Liver (tissue), 9 donors: Measurements from ENCODE around the gene MFSD6. TPM values are rescaled to one million over a fixed set of nuclear protein-coding genes. Genes with fewer than 3 reads are reported as not detected.

ENCODE experiments used
- DNase-seq: peaks from one replicate; pipeline ENCODE4 v3.0.0-alpha.2; 2017; ENCODE audit warnings: low spot score
- H3K27ac ChIP-seq, 2 donors: one replicate each; pipeline ENCODE4 v1.7.0; 2013; ENCODE audit warnings: inconsistent platforms in 2 of 2, low read length in 2 of 2, control low read depth in 1 of 2, low read depth in 1 of 2, mild to moderate bottlenecking in 1 of 2
- H3K27me3 ChIP-seq, 4 donors: one replicate each; pipeline versions ENCODE4 v1.6.1 to v1.7.0; 2013; ENCODE audit warnings: low read length in 3 of 4, inconsistent platforms in 1 of 4, mild to moderate bottlenecking in 1 of 4, moderate library complexity in 1 of 4; ENCODE audit not compliant: control insufficient read depth in 4 of 4, insufficient read depth in 4 of 4
- H3K36me3 ChIP-seq, 4 donors: one replicate each; pipeline versions ENCODE4 v1.6.1 to v1.7.0; 2013; ENCODE audit warnings: low read length in 3 of 4, mild to moderate bottlenecking in 3 of 4, low read depth in 1 of 4, moderate library complexity in 1 of 4; ENCODE audit not compliant: control insufficient read depth in 4 of 4, insufficient read depth in 3 of 4
- H3K4me1 ChIP-seq, 4 donors: one replicate each; pipeline versions ENCODE4 v1.6.1 to v1.7.0; 2013; ENCODE audit warnings: low read length in 3 of 4, mild to moderate bottlenecking in 3 of 4, moderate library complexity in 1 of 4; ENCODE audit not compliant: control insufficient read depth in 4 of 4, insufficient read depth in 4 of 4
- H3K4me3 ChIP-seq, 3 donors: one replicate each; pipeline versions ENCODE4 v1.6.1 to v1.7.0; 2013; ENCODE audit warnings: low read length in 3 of 3, control low read depth in 1 of 3, low read depth in 1 of 3, mild to moderate bottlenecking in 1 of 3
- H3K9ac ChIP-seq, 2 donors: one replicate each; pipeline ENCODE4 v1.7.0; 2013; ENCODE audit warnings: low read length in 2 of 2, mild to moderate bottlenecking in 2 of 2, moderate library complexity in 2 of 2, control low read depth in 1 of 2, low read depth in 1 of 2
- H3K9me3 ChIP-seq, 4 donors: one replicate each; pipeline versions ENCODE4 v1.6.1 to v1.7.0; 2013; ENCODE audit warnings: low read length in 3 of 4; ENCODE audit not compliant: control insufficient read depth in 4 of 4
- EGR1 ChIP-seq, 2 donors: IDR thresholded peaks; 2 replicates each; pipeline ENCODE4 v1.6.1; 2016 to 2018; ENCODE audit warnings: antibody characterized with exemption in 2 of 2, low read depth in 2 of 2
- FOXA1 ChIP-seq: IDR thresholded peaks from 2 replicates; pipeline ENCODE4 v1.6.1; 2016; ENCODE audit warnings: antibody characterized with exemption
- FOXA2 ChIP-seq: IDR thresholded peaks from 2 replicates; pipeline ENCODE4 v1.6.1; 2016; ENCODE audit warnings: antibody characterized with exemption
- GABPA ChIP-seq, 2 donors: IDR thresholded peaks in 1 of 2; conservative IDR thresholded peaks in 1 of 2; 2 replicates each; pipeline ENCODE4 v1.6.1; 2016; ENCODE audit warnings: antibody characterized with exemption in 2 of 2, mild to moderate bottlenecking in 1 of 2, moderate library complexity in 1 of 2
- HNF4A ChIP-seq, 2 donors: conservative IDR thresholded peaks; 2 replicates each; pipeline ENCODE4 v1.6.1; 2016; ENCODE audit warnings: antibody characterized with exemption in 2 of 2, mild to moderate bottlenecking in 2 of 2
- HNF4G ChIP-seq: IDR thresholded peaks from 2 replicates; pipeline ENCODE4 v1.6.1; 2016; ENCODE audit warnings: antibody characterized with exemption
- JUND ChIP-seq, 2 donors: IDR thresholded peaks; 2 replicates each; pipeline ENCODE4 v1.6.1; 2016; ENCODE audit warnings: antibody characterized with exemption in 2 of 2
- NR2F2 ChIP-seq: IDR thresholded peaks from 2 replicates; pipeline ENCODE4 v1.6.1; 2016; ENCODE audit warnings: antibody characterized with exemption
- RAD21 ChIP-seq, 2 donors: IDR thresholded peaks; 2 replicates each; pipeline ENCODE4 v1.6.1; 2016; ENCODE audit warnings: antibody characterized with exemption in 2 of 2, mild to moderate bottlenecking in 2 of 2
- RXRA ChIP-seq, 2 donors: IDR thresholded peaks; 2 replicates each; pipeline ENCODE4 v1.6.1; 2017 to 2018; ENCODE audit warnings: antibody characterized with exemption in 2 of 2, mild to moderate bottlenecking in 1 of 2
- SP1 ChIP-seq: IDR thresholded peaks from 2 replicates; pipeline ENCODE4 v1.6.1; 2018; ENCODE audit warnings: antibody characterized with exemption, mild to moderate bottlenecking
- TAF1 ChIP-seq: conservative IDR thresholded peaks from 2 replicates; pipeline ENCODE4 v1.6.1; 2016; ENCODE audit warnings: antibody characterized with exemption, mild to moderate bottlenecking
- YY1 ChIP-seq: IDR thresholded peaks from 2 replicates; pipeline ENCODE4 v1.6.1; 2016; ENCODE audit warnings: antibody characterized with exemption, mild to moderate bottlenecking
- WGBS: extraction: QIAGEN DNeasy Blood & Tissue Kit; methylation state at CpG from one replicate; pipeline ENCODE4 v1.1.7; 2013; 5-methylcytosine and 5-hydroxymethylcytosine counted together
- polyA plus RNA-seq, 2 donors: library from polyadenylated mRNA; stranded (reverse) in 1 of 2; unstranded in 1 of 2; fragments of 200-250 nt in 1 of 2; fragments of >200 nt in 1 of 2; fragmentation: Nextera tagmentation in 1 of 2; extraction: Ambion mirVana in 1 of 2; gene quantifications; one replicate each; pipeline versions ENCODE4 v1.2.1 to v1.2.3, GENCODE V29; 2013 to 2015
- total RNA-seq, 2 donors: library from RNA; depleted of rRNA; stranded (reverse); fragments of >200 nt; gene quantifications; one replicate each; pipeline ENCODE4 v1.2.3, GENCODE V29; 2014
- TF ChIP-seq, protein P1 (sequence below): fragments of 150-350 bp; IDR thresholded peaks from 2 replicates; pipeline ENCODE4 v1.5.1; 2017; ENCODE audit warnings: improper control_type of control experiment, low read depth, low read length; ENCODE audit not compliant: missing input control
- TF ChIP-seq, protein P2 (sequence below): IDR thresholded peaks from 2 replicates; pipeline ENCODE4 v1.6.1; 2016; ENCODE audit warnings: antibody characterized with exemption
- TF ChIP-seq, protein P3 (sequence below): IDR thresholded peaks from 2 replicates; pipeline ENCODE4 v1.6.1; 2016; ENCODE audit warnings: antibody characterized with exemption
- TF ChIP-seq, protein P4 (sequence below): IDR thresholded peaks from 2 replicates; pipeline ENCODE4 v1.6.1; 2016; ENCODE audit warnings: antibody characterized with exemption
- TF ChIP-seq, protein P5 (sequence below): IDR thresholded peaks from 2 replicates; pipeline ENCODE4 v1.6.1; 2016; ENCODE audit warnings: antibody characterized with exemption, mild to moderate bottlenecking
- donor health status: healthy.
- donor health status: healthy.
- donor health status: healthy.
- donor health status: healthy.
- donor health status: healthy.

Gene MFSD6
- total and polyA plus RNA-seq, 4 donors, result 0.83 to 9.5 (median 2.4) TPM

DNA sequence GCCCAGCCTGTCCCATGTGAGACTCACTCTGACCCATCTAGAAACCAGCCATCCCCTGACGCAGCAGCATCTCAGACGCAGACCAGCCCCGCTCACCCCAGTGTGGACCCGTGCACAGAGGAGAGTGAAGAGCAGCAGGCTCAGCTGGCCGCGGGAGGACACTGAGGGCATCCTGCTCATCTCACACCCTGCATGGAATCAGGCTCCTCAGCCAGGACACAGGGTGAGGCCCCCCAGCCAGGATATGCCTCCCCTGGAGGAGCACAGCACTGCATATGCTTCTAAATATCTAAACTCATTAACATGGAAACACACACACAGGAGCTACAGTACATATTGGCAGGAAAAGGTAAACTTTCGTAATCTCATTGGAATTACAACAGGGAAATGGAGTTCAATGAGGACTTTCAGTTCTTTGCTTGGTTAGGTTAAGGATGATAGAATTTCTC lies 91.9 kb downstream of the MFSD6 start:
- DNase-seq, result peak; percentile 39
- Histone ChIP-seq H3K4me3 (peak overlapping the region in 2 of 3 donors; percentile 10 to 34), H3K9me3 (no peaks in the 10 kb centered on the region), H3K27me3 (no peaks in the 10 kb centered on the region), H3K9ac (no peak overlapping the region), H3K27ac (peak overlapping the region; percentile 30 to 32), H3K36me3 (no peaks in the 10 kb centered on the region), H3K4me1 (peaks cover 3 to 7% (median 4%) of the 10 kb centered on the region in 4 donors)
- WGBS, result 58% methylated on average over 7 of the region's 7 CpGs
- TF ChIP-seq, protein P1, sequence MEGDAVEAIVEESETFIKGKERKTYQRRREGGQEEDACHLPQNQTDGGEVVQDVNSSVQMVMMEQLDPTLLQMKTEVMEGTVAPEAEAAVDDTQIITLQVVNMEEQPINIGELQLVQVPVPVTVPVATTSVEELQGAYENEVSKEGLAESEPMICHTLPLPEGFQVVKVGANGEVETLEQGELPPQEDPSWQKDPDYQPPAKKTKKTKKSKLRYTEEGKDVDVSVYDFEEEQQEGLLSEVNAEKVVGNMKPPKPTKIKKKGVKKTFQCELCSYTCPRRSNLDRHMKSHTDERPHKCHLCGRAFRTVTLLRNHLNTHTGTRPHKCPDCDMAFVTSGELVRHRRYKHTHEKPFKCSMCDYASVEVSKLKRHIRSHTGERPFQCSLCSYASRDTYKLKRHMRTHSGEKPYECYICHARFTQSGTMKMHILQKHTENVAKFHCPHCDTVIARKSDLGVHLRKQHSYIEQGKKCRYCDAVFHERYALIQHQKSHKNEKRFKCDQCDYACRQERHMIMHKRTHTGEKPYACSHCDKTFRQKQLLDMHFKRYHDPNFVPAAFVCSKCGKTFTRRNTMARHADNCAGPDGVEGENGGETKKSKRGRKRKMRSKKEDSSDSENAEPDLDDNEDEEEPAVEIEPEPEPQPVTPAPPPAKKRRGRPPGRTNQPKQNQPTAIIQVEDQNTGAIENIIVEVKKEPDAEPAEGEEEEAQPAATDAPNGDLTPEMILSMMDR, result peak; percentile 13
- TF ChIP-seq HNF4G (no peak), RAD21 (IDR thresholded peaks at IDR 0.05) (peak; percentile 42 to 61), EGR1 (IDR thresholded peaks at IDR 0.05; ENCODE audit: low read depth in 2 of 2) (no peak), JUND (IDR thresholded peaks at IDR 0.05) (peak in 1 of 2 donors; percentile 60), NR2F2 (no peak), TAF1 (no peak), HNF4A (conservative IDR thresholded peaks at IDR 0.05) (peak; percentile 50 to 58), GABPA (IDR thresholded peaks at IDR 0.05 in 1 of 2, conservative IDR thresholded peaks at IDR 0.05 in 1 of 2) (peak in 1 of 2 donors; percentile 25), RXRA (IDR thresholded peaks at IDR 0.05) (peak; percentile 78 to 82), YY1 (peak; percentile 91), FOXA1 (peak; percentile 42), FOXA2 (peak; percentile 55), SP1 (peak; percentile 74)
- TF ChIP-seq, protein P2, sequence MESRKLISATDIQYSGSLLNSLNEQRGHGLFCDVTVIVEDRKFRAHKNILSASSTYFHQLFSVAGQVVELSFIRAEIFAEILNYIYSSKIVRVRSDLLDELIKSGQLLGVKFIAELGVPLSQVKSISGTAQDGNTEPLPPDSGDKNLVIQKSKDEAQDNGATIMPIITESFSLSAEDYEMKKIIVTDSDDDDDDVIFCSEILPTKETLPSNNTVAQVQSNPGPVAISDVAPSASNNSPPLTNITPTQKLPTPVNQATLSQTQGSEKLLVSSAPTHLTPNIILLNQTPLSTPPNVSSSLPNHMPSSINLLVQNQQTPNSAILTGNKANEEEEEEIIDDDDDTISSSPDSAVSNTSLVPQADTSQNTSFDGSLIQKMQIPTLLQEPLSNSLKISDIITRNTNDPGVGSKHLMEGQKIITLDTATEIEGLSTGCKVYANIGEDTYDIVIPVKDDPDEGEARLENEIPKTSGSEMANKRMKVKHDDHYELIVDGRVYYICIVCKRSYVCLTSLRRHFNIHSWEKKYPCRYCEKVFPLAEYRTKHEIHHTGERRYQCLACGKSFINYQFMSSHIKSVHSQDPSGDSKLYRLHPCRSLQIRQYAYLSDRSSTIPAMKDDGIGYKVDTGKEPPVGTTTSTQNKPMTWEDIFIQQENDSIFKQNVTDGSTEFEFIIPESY, result no peak
- TF ChIP-seq, protein P3, sequence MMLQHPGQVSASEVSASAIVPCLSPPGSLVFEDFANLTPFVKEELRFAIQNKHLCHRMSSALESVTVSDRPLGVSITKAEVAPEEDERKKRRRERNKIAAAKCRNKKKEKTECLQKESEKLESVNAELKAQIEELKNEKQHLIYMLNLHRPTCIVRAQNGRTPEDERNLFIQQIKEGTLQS, result no peak
- TF ChIP-seq, protein P4, sequence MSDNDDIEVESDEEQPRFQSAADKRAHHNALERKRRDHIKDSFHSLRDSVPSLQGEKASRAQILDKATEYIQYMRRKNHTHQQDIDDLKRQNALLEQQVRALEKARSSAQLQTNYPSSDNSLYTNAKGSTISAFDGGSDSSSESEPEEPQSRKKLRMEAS, result peak; percentile 36
- TF ChIP-seq, protein P5, sequence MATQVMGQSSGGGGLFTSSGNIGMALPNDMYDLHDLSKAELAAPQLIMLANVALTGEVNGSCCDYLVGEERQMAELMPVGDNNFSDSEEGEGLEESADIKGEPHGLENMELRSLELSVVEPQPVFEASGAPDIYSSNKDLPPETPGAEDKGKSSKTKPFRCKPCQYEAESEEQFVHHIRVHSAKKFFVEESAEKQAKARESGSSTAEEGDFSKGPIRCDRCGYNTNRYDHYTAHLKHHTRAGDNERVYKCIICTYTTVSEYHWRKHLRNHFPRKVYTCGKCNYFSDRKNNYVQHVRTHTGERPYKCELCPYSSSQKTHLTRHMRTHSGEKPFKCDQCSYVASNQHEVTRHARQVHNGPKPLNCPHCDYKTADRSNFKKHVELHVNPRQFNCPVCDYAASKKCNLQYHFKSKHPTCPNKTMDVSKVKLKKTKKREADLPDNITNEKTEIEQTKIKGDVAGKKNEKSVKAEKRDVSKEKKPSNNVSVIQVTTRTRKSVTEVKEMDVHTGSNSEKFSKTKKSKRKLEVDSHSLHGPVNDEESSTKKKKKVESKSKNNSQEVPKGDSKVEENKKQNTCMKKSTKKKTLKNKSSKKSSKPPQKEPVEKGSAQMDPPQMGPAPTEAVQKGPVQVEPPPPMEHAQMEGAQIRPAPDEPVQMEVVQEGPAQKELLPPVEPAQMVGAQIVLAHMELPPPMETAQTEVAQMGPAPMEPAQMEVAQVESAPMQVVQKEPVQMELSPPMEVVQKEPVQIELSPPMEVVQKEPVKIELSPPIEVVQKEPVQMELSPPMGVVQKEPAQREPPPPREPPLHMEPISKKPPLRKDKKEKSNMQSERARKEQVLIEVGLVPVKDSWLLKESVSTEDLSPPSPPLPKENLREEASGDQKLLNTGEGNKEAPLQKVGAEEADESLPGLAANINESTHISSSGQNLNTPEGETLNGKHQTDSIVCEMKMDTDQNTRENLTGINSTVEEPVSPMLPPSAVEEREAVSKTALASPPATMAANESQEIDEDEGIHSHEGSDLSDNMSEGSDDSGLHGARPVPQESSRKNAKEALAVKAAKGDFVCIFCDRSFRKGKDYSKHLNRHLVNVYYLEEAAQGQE, result no peak
